ENCODE data around the gene EFHC1. TPM values are rescaled to one million over a fixed set of nuclear protein-coding genes. Genes with fewer than 3 reads are reported as not detected.

The EFHC1 gene
- total and polyA plus RNA-seq, 4 donors: 3.3 to 11.3 (median 6.9) TPM

DNA sequence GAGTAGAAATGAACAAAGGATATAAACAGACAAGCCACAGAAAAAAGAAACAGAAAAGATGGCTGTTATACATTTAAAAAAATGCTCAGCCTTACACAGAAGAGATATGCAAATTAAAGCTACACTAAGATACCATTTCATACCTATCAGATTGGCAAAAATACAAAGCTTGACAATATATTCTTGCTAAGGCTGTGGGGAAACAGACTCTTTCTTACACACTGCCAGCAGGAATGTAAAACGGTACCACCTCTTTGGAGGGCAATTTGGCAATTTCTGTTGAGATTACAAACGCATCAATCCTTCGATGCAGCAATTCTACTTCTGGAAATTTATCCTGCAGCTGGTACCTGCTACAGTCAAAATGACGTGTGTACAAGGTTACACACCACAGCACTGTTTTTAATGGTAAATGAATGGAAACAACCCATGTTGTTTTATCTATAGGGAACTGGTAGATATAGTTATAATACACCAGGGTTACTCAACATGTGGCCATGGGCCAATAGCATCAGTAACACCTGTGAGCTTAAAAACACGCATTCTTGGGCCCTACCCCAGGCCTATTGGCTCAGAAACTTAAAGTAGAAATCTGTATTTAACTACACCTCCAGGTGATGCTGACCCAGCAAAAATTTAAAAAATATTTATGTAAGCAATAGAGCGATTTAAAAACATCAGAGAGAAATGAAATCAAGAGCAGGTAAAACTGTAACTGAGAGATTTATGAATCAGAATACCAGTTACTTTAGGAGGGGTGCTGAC is 103.4 kb downstream of the EFHC1 start:
- peak overlapping the region; percentile 74 to 89 for H3K27ac ChIP-seq (ENCODE audit: low read depth in 1 of 2, low read length in 2 of 2)
- H3K36me3 ChIP-seq (ENCODE audit: control insufficient read depth in 4 of 4, insufficient read depth in 3 of 4, low read depth in 1 of 4, low read length in 3 of 4): peaks cover 0 to 1% (median 0%) of the 10 kb centered on the region in 4 donors
- TF ChIP-seq, protein P1, sequence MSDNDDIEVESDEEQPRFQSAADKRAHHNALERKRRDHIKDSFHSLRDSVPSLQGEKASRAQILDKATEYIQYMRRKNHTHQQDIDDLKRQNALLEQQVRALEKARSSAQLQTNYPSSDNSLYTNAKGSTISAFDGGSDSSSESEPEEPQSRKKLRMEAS (IDR thresholded peaks at IDR 0.05): no peak
- TF ChIP-seq EGR1 (IDR thresholded peaks at IDR 0.05; ENCODE audit: low read depth in 2 of 2) (no peak), NR2F2 (IDR thresholded peaks at IDR 0.05) (no peak), FOXA1 (IDR thresholded peaks at IDR 0.05) (no peak), YY1 (IDR thresholded peaks at IDR 0.05) (no peak), FOXA2 (IDR thresholded peaks at IDR 0.05) (no peak), RXRA (IDR thresholded peaks at IDR 0.05) (no peak), JUND (IDR thresholded peaks at IDR 0.05) (no peak), RAD21 (IDR thresholded peaks at IDR 0.05) (no peak)
- TF ChIP-seq, protein P2, sequence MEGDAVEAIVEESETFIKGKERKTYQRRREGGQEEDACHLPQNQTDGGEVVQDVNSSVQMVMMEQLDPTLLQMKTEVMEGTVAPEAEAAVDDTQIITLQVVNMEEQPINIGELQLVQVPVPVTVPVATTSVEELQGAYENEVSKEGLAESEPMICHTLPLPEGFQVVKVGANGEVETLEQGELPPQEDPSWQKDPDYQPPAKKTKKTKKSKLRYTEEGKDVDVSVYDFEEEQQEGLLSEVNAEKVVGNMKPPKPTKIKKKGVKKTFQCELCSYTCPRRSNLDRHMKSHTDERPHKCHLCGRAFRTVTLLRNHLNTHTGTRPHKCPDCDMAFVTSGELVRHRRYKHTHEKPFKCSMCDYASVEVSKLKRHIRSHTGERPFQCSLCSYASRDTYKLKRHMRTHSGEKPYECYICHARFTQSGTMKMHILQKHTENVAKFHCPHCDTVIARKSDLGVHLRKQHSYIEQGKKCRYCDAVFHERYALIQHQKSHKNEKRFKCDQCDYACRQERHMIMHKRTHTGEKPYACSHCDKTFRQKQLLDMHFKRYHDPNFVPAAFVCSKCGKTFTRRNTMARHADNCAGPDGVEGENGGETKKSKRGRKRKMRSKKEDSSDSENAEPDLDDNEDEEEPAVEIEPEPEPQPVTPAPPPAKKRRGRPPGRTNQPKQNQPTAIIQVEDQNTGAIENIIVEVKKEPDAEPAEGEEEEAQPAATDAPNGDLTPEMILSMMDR (IDR thresholded peaks at IDR 0.05; ENCODE audit: low read depth, low read length, missing input control): no peak
- no peaks in the 10 kb centered on the region for H3K9me3 ChIP-seq (ENCODE audit: control insufficient read depth in 4 of 4, low read length in 3 of 4)
- WGBS: 82% methylated on average over 6 of the region's 6 CpGs
- H3K27me3 ChIP-seq (ENCODE audit: control insufficient read depth in 4 of 4, insufficient read depth in 4 of 4, low read length in 3 of 4): no peaks in the 10 kb centered on the region
- peak overlapping the region in 1 of 2 donors; percentile 59 for H3K9ac ChIP-seq (ENCODE audit: low read depth in 1 of 2, low read length in 2 of 2)
- DNase-seq (ENCODE audit: low spot score): no peak
- peaks cover 2 to 40% (median 16%) of the 10 kb centered on the region in 4 donors for H3K4me1 ChIP-seq (ENCODE audit: control insufficient read depth in 4 of 4, insufficient read depth in 4 of 4, low read length in 3 of 4)
- H3K4me3 ChIP-seq (ENCODE audit: low read depth in 1 of 3, low read length in 3 of 3): no peak overlapping the region

DNA sequence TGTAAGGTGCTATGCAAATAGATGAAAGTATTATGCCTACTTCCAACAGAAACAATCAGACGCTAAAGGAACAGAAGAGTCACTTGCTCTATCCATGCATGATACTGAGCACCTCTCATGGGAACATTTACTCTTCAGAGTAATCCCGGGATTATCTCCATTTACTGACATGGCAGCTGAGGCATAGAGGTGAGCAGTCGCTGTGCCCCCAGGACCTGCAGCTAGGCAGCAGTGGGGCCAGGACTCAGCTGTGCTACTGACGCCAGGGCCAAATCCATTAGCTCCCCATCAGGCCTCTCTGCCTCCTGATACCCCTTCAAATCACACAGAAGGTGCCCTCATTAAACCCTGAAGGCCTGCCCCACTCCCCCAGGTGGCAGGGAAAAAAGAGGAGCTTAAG is 104.8 kb downstream of the EFHC1 start:
- TF ChIP-seq, protein P1 (IDR thresholded peaks at IDR 0.05): no peak
- no peak for TF ChIP-seq HNF4G (IDR thresholded peaks at IDR 0.05)
- TF ChIP-seq, protein P2 (IDR thresholded peaks at IDR 0.05; ENCODE audit: low read depth, low read length, missing input control): no peak

DNA sequence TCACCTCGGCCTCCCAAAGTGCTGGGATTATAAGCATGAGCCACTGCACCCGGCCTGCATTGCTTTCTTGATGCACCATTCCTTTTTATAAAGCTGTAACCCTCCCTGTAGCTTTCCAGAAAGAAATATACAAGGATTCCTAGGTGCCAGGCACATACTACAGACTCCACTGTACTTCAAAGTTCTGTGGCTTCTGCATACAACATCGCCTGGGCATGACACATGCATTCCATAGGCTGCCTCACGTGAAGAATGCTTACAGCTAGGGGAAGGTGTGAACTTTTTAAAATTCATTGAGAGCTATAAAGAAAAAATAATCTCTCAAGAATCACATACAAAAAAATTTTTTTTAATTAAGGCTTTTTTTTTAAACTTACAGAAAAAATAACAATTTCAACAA is 106.5 kb downstream of the EFHC1 start:
- peaks cover 0 to 19% (median 6%) of the 10 kb centered on the region in 4 donors for H3K4me1 ChIP-seq (ENCODE audit: control insufficient read depth in 4 of 4, insufficient read depth in 4 of 4, low read length in 3 of 4)
- H3K27ac ChIP-seq (ENCODE audit: low read depth in 1 of 2, low read length in 2 of 2): no peak overlapping the region
- WGBS: 82% methylated on average over 4 of the region's 4 CpGs
- H3K9me3 ChIP-seq (ENCODE audit: control insufficient read depth in 4 of 4, low read length in 3 of 4): no peaks in the 10 kb centered on the region
- peaks cover 0 to 2% (median 0%) of the 10 kb centered on the region in 4 donors for H3K36me3 ChIP-seq (ENCODE audit: control insufficient read depth in 4 of 4, insufficient read depth in 3 of 4, low read depth in 1 of 4, low read length in 3 of 4)
- no peak for DNase-seq (ENCODE audit: low spot score)
- no peak overlapping the region for H3K9ac ChIP-seq (ENCODE audit: low read depth in 1 of 2, low read length in 2 of 2)
- TF ChIP-seq, protein P2 (IDR thresholded peaks at IDR 0.05; ENCODE audit: low read depth, low read length, missing input control): no peak
- TF ChIP-seq GABPA (IDR thresholded peaks at IDR 0.05 in 1 of 2, conservative IDR thresholded peaks at IDR 0.05 in 1 of 2): no peak
- H3K27me3 ChIP-seq (ENCODE audit: control insufficient read depth in 4 of 4, insufficient read depth in 4 of 4, low read length in 3 of 4): no peaks in the 10 kb centered on the region
- H3K4me3 ChIP-seq (ENCODE audit: low read depth in 1 of 3, low read length in 3 of 3): no peak overlapping the region

More for the DNA sequence above, 104.8 kb downstream of the EFHC1 start:
- no peak for DNase-seq (ENCODE audit: low spot score)
- H3K36me3 ChIP-seq (ENCODE audit: control insufficient read depth in 4 of 4, insufficient read depth in 3 of 4, low read depth in 1 of 4, low read length in 3 of 4): peaks cover 0 to 2% (median 0%) of the 10 kb centered on the region in 4 donors
- no peak overlapping the region for H3K4me3 ChIP-seq (ENCODE audit: low read depth in 1 of 3, low read length in 3 of 3)
- H3K9me3 ChIP-seq (ENCODE audit: control insufficient read depth in 4 of 4, low read length in 3 of 4): no peaks in the 10 kb centered on the region
- H3K27ac ChIP-seq (ENCODE audit: low read depth in 1 of 2, low read length in 2 of 2): no peak overlapping the region
- peaks cover 2 to 26% (median 12%) of the 10 kb centered on the region in 4 donors for H3K4me1 ChIP-seq (ENCODE audit: control insufficient read depth in 4 of 4, insufficient read depth in 4 of 4, low read length in 3 of 4)
- H3K27me3 ChIP-seq (ENCODE audit: control insufficient read depth in 4 of 4, insufficient read depth in 4 of 4, low read length in 3 of 4): no peaks in the 10 kb centered on the region
- H3K9ac ChIP-seq (ENCODE audit: low read depth in 1 of 2, low read length in 2 of 2): no peak overlapping the region
- 96% methylated on average over 4 of the region's 4 CpGs for WGBS
